Measurements from ENCODE around the gene DYNC2I2. TPM values are rescaled to one million over a fixed set of nuclear protein-coding genes. Genes with fewer than 3 reads are reported as not detected.

Gene DYNC2I2
- total and polyA plus RNA-seq, 2 experiments from 2014 or later, result 48.7 to 78.3 TPM

- H3K27me3 Mint-ChIP-seq (ENCODE audit: insufficient read depth, low read depth, poor library complexity), result peaks cover 6% of the 10 kb centered on the region
Observed at GRCh38 chr9:128640603-128641002, 16.0 kb downstream of the DYNC2I2 start.

More at GRCh38 chr9:128640603-128641002, 16.0 kb downstream of the DYNC2I2 start:
- H3K36me3 ChIP-seq (ENCODE audit: insufficient read depth), result 0 out of 2 replicates have a peak, but pooled peaks cover 3% of the 10 kb centered on the region
- no peak overlapping the region for H2AFZ ChIP-seq
- 0 out of 2 replicates have a peak, but pooled peaks cover 6% of the 10 kb centered on the region for H3K4me1 ChIP-seq (ENCODE audit: insufficient read depth)
- no peaks in the 10 kb centered on the region; the same call in 1 of the 2 replicates for H3F3A ChIP-seq (replicated peaks; ENCODE audit: low read depth)
- H3K79me2 ChIP-seq (replicated peaks; ENCODE audit: insufficient read depth), result no peaks in the 10 kb centered on the region
- Mint-ChIP-seq H3K4me1 (peaks cover 8% of the 10 kb centered on the region), H3K36me3 (ENCODE audit: low read depth) (peaks cover 21% of the 10 kb centered on the region; the same call in 2 of the 3 replicates), H3K27ac (no peak overlapping the region), H3K9me3 (no peaks in the 10 kb centered on the region; the same call in 2 of the 3 replicates), H3K4me3 (no peak overlapping the region)
- H3K27ac ChIP-seq (ENCODE audit: low read depth), result no peak overlapping the region
- no peak for ATAC-seq
- no peak overlapping the region for H3K4me2 ChIP-seq
- H4K20me1 ChIP-seq (replicated peaks; ENCODE audit: insufficient read depth), result no peaks in the 10 kb centered on the region; the same call in 1 of the 2 replicates
- H3K4me3 ChIP-seq, result no peak overlapping the region
- H3K9me2 ChIP-seq (ENCODE audit: insufficient read depth), result no peaks in the 10 kb centered on the region
- H3K27me3 ChIP-seq (ENCODE audit: insufficient read depth), result no peaks in the 10 kb centered on the region
- DNase-seq (ENCODE audit: low spot score), result no peak
- no peak for TF ChIP-seq ZNF114 (CRISPR knock-in tag; IDR thresholded peaks at IDR 0.05)
- TF ChIP-seq EZH2phosphoT487 (IDR thresholded peaks at IDR 0.05; ENCODE audit: unreplicated experiment), result no peak
- no peak for TF ChIP-seq EZH2 (IDR thresholded peaks at IDR 0.05; ENCODE audit: low read depth, unreplicated experiment)
- no peak for TF ChIP-seq REST (IDR thresholded peaks at IDR 0.05; ENCODE audit: unreplicated experiment)
- TF ChIP-seq POLR2AphosphoS5 (IDR thresholded peaks at IDR 0.05; ENCODE audit: low read depth), result no peak
- no peak for TF ChIP-seq STAT1 (IDR thresholded peaks at IDR 0.05; ENCODE audit: unreplicated experiment)
- TF ChIP-seq JUNB (IDR thresholded peaks at IDR 0.05; ENCODE audit: unreplicated experiment), result no peak
- TF ChIP-seq CREB1 (CRISPR knock-in tag; IDR thresholded peaks at IDR 0.05; ENCODE audit: low read depth), result no peak
- TF ChIP-seq ZNF462 (CRISPR knock-in tag; IDR thresholded peaks at IDR 0.05), result no peak
- TF ChIP-seq ETS1 (IDR thresholded peaks at IDR 0.05), result no peak
- no peak for TF ChIP-seq NANOG (IDR thresholded peaks at IDR 0.05; ENCODE audit: borderline replicate concordance)
- no peak for TF ChIP-seq CTCF (conservative IDR thresholded peaks at IDR 0.05; ENCODE audit: low read depth in 2 of 2)
- no peak for TF ChIP-seq ZNF331 (CRISPR knock-in tag; IDR thresholded peaks at IDR 0.05; ENCODE audit: low read depth)
